Parathyroid adenoma (tissue), 2 donors: ENCODE results near the gene NR4A1.

ENCODE experiments used
- H2AFZ ChIP-seq: fragments of 300-600 bp; sonication (generic); one replicate; pipeline ENCODE4 v1.7.0; 2017; ENCODE audit warnings: antibody characterized with exemption, mild to moderate bottlenecking
- H3K27ac ChIP-seq: fragments of 300-600 bp; sonication (generic); one replicate; pipeline ENCODE4 v1.7.0; 2017
- H3K27me3 ChIP-seq: fragments of 300-600 bp; sonication (generic); one replicate; pipeline ENCODE4 v1.7.0; 2017; ENCODE audit warnings: low read length; ENCODE audit not compliant: control insufficient read depth, insufficient read depth
- H3K36me3 ChIP-seq: fragments of 300-600 bp; sonication (generic); one replicate; pipeline ENCODE4 v1.7.0; 2017; ENCODE audit warnings: low read length; ENCODE audit not compliant: control insufficient read depth, insufficient read depth
- H3K4me1 ChIP-seq: fragments of 300-600 bp; sonication (generic); one replicate; pipeline ENCODE4 v1.7.0; 2017; ENCODE audit warnings: control low read depth
- H3K4me2 ChIP-seq: fragments of 300-600 bp; sonication (generic); one replicate; pipeline ENCODE4 v1.7.0; 2017; ENCODE audit warnings: low read length
- H3K4me3 ChIP-seq: fragments of 300-600 bp; sonication (generic); one replicate; pipeline ENCODE4 v1.7.0; 2017; ENCODE audit warnings: low read depth, low read length
- H3K79me2 ChIP-seq: fragments of 300-600 bp; sonication (generic); one replicate; pipeline ENCODE4 v1.7.0; 2017; ENCODE audit warnings: control low read depth
- H3K9ac ChIP-seq: fragments of 300-600 bp; sonication (generic); one replicate; pipeline ENCODE4 v1.7.0; 2017; ENCODE audit warnings: mild to moderate bottlenecking
- H3K9me3 ChIP-seq: fragments of 300-600 bp; sonication (generic); one replicate; pipeline ENCODE4 v1.7.0; 2017; ENCODE audit warnings: low read length; ENCODE audit not compliant: control insufficient read depth
- TF ChIP-seq, protein P1 (sequence below): fragments of 300-600 bp; sonication (generic); IDR thresholded peaks from one replicate; pipeline ENCODE4 v1.7.0; 2017; ENCODE audit warnings: antibody characterized with exemption, mild to moderate bottlenecking
- donor health status: primary hyperparathyroidism.

The NR4A1 gene

DNA sequence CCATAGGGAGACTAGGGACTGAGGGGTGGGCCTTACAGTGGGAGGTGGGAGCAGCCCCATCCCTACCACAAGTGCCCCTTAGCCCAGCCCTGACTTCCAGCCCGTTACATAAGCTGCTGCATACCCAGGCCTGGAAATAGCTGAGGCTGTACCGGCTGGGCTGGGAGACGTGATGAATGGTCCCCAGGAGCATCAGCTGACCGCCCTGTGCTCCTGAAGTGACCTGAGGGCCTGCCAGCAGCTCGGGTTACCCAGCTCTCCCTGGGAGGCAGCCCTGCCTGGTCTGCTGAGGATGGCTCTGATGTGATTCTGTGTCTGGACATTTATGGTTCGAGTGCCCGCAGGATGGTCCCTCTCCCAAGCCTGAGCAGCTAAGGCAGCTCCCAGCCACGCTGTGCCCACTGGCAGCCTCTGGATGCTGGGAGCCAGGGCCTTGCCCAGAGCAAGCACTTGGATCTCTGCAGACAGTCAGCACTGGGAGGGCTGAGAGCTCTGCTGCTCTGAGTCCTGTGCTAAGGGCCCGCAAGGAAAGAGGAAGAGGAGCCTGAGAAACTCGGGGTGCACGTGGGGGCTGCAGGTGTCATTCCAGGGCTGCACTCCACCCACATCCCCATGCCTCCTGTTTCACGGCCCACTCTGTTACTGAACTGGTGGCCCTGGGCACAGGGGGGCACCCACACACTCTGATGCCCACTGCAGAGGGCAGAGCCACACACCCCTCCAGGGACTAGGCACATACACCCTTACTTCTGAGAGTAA, 24.0 kb upstream of the NR4A1 start:
- H3K9me3 ChIP-seq, result no peaks in the 10 kb centered on the region
- no peak overlapping the region for H3K9ac ChIP-seq
- TF ChIP-seq, protein P1, sequence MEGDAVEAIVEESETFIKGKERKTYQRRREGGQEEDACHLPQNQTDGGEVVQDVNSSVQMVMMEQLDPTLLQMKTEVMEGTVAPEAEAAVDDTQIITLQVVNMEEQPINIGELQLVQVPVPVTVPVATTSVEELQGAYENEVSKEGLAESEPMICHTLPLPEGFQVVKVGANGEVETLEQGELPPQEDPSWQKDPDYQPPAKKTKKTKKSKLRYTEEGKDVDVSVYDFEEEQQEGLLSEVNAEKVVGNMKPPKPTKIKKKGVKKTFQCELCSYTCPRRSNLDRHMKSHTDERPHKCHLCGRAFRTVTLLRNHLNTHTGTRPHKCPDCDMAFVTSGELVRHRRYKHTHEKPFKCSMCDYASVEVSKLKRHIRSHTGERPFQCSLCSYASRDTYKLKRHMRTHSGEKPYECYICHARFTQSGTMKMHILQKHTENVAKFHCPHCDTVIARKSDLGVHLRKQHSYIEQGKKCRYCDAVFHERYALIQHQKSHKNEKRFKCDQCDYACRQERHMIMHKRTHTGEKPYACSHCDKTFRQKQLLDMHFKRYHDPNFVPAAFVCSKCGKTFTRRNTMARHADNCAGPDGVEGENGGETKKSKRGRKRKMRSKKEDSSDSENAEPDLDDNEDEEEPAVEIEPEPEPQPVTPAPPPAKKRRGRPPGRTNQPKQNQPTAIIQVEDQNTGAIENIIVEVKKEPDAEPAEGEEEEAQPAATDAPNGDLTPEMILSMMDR, result no peak
- no peak overlapping the region for H3K4me2 ChIP-seq
- no peaks in the 10 kb centered on the region for H3K36me3 ChIP-seq
- H3K4me1 ChIP-seq, result peaks cover 12% of the 10 kb centered on the region
- no peaks in the 10 kb centered on the region for H3K27me3 ChIP-seq
- H3K4me3 ChIP-seq, result no peak overlapping the region
- no peak overlapping the region for H2AFZ ChIP-seq
- H3K79me2 ChIP-seq, result no peaks in the 10 kb centered on the region
- H3K27ac ChIP-seq, result no peak overlapping the region

DNA sequence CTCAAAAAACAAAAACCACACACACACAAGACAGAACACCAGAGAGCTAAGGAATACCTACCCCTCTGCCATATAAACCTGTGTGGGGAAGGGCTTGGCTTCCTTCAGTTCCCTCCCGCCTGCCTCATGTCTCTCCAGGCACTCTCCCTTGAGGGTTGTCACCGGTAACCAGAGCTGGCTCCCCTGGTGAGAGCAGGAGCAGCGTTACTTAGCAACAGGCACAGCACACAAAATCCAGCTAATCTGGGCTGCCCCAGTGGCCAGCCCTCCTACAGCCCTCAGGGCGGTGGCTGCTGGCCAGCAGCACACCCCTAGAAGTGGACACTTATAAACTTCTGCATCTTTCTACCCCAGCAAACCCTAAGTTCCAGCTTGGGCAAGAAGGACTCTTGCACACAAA, 21.6 kb upstream of the NR4A1 start:
- no peaks in the 10 kb centered on the region for H3K36me3 ChIP-seq
- H3K79me2 ChIP-seq, result no peaks in the 10 kb centered on the region
- H3K27me3 ChIP-seq, result no peaks in the 10 kb centered on the region
- peaks cover 16% of the 10 kb centered on the region for H3K4me1 ChIP-seq
- TF ChIP-seq, protein P1, result no peak
- peak overlapping the region; percentile 35 for H2AFZ ChIP-seq
- no peak overlapping the region for H3K4me2 ChIP-seq
- no peaks in the 10 kb centered on the region for H3K9me3 ChIP-seq
- peak overlapping the region; percentile 33 for H3K27ac ChIP-seq
- H3K4me3 ChIP-seq, result no peak overlapping the region
- H3K9ac ChIP-seq, result no peak overlapping the region

- H3K27me3 ChIP-seq, result no peaks in the 10 kb centered on the region
- peak overlapping the region; percentile 62 for H3K4me3 ChIP-seq
- H3K4me1 ChIP-seq, result peaks cover 22% of the 10 kb centered on the region
- H3K9me3 ChIP-seq, result no peaks in the 10 kb centered on the region
- TF ChIP-seq, protein P1, result no peak
- H3K79me2 ChIP-seq, result no peaks in the 10 kb centered on the region
- H3K36me3 ChIP-seq, result no peaks in the 10 kb centered on the region
- H3K9ac ChIP-seq, result no peak overlapping the region
- peak overlapping the region; percentile 65 for H2AFZ ChIP-seq
- peak overlapping the region; percentile 78 for H3K4me2 ChIP-seq
- H3K27ac ChIP-seq, result peak overlapping the region; percentile 93
Measured at GRCh38 chr12:52032446-52032803, 18.8 kb upstream of the NR4A1 start.

GRCh38 chr12:52032804-52033445, 18.3 kb upstream of the NR4A1 start:
- H3K4me1 ChIP-seq, result peaks cover 22% of the 10 kb centered on the region

More at GRCh38 chr12:52032804-52033445, 18.3 kb upstream of the NR4A1 start:
- H3K9ac ChIP-seq, result no peak overlapping the region
- H3K9me3 ChIP-seq, result no peaks in the 10 kb centered on the region
- H3K27ac ChIP-seq, result peak overlapping the region; percentile 93
- no peaks in the 10 kb centered on the region for H3K27me3 ChIP-seq
- H3K4me3 ChIP-seq, result peak overlapping the region; percentile 62
- H3K4me2 ChIP-seq, result peak overlapping the region; percentile 78
- TF ChIP-seq, protein P1, result no peak
- H3K79me2 ChIP-seq, result no peaks in the 10 kb centered on the region
- no peaks in the 10 kb centered on the region for H3K36me3 ChIP-seq
- peak overlapping the region; percentile 65 for H2AFZ ChIP-seq
